NK-92 (cell line): ENCODE data around the gene TTC39C.
"Not testable (repeated sequence)": the region's sequence is repeated elsewhere in the genome, so short reads cannot be mapped to it uniquely, and the experiment has no call there.

Experiments
- DNase-seq: peaks from one replicate; lab custom pipeline; 2025; ENCODE audit not compliant: unreplicated experiment; lab: John Stamatoyannopoulos, UW

The TTC39C gene

DNA sequence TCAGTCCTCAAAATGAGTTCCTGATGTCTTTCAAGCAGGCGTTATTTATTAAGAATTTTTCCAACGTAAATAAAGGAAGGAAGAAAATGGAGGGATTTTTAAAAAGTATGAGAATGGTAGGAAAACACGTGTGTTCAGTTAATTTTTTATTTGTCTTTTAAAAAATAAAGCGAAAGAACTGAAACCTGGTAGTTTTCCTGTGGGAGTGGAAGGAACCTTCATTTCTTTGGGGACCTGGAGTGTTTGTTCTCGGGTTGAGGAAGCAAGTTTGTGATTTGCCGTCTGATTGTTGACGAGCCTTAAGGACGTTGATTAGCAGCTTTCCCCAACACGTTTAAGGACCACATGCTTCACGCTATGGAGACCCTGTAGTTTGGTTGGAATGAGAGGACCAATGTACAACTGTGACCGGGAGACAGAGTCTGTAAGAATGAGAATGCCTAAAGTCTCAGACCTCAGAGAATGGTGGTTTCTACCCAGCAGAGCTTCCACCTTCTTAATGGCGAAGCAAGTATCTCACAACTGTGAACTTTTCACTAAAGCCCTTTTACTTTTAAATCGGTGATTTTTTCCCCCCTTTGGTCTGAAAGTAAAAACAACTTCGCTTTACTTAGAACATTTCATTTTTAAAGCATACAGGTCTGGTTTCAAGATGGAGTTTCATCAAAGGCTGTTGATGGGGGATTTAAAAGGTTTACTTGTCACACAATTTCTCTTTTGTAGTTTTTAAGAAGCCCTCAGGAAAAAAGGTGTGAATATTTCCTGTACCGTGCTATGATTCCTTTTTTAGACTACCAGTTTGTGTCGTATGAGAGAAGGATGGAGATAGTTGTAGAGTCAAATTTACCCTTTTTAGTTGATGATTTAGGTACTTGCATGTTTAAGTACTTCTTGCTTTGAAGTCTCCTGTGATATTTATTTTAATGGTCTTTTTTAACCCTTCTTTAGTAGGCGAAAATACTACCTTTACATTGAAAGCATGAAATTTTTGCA is 1.4 kb downstream of the TTC39C start:
- no peak for DNase-seq

DNA sequence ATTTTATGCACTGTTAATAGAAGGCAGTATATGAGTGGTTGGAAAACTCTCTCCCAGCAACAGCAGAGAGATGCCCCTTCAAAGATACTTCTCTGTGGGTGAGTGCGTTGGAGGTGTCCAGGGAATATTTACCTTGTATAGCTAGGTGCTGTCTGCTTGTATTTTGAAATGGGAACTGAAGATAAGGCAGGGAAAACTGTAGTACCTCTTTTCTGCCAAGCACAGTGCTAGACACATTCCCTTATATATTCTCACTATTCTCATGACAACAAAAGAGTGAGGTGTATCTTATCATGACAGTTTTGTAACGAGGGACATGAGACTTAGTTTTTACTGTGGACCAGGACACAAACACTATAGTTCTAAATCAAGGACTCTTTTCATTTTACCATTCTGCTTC is 2.1 kb downstream of the TTC39C start:
- no peak for DNase-seq

DNA sequence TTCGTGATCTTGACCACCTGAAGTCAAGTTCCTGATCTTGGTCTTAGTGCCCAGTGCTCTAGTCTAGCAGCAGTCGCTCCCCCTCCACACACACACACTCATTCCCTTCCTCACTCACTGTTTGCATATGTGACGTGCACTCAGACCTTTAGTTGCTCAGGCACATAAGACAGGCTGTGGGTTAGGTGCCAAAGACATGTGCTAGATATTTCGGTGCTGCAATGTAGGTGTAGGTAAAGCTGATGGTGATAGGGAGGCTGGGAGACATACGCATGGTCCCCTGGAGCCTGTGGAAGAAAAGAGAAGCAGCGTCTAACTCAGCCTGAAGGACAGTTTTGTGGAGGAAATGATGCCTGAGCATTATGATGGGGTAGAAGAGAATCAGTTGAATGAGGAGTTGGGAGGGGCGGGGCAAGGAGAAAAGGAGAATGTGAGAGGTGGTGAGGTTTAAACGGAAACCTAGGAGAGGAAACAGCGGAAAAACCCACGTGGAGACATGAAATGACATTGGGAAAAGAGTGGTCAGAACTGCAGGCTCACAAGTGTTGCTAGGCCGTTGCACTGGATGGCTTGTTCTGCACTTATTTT is 3.8 kb downstream of the TTC39C start:
- no peak for DNase-seq

DNA sequence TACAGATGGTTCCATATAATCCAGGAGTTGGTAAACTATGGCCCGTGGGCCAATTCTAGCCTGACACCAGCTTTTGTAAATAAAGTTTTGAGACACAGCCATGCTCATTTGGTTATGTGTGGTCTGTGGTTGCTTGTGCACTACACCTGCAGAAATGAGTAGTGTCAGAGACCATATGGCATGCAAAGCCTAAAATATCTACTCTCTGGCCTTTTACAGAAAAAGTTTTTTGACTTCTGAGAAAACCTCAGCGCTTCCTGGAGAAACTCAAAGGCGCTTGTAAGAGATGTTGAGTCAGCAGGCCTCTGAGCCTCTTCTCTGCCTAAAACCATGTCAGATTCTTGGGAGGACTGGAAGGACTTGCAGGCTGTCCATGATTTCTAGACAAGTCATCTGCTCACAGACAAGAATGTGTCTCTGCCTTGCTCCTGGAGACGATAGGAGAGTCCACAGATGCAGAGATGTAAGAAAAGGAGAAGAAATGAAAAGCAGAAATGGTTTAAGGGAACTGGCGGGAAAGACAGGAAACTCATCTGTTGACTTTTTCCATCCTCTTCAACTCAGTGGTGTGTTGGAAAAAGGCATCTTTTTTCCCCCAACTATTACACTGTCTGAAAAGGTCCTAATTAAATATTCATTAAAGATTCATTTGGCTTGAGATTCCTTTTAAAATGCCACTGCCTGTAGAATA is 5.2 kb downstream of the TTC39C start:
- DNase-seq: no peak

DNA sequence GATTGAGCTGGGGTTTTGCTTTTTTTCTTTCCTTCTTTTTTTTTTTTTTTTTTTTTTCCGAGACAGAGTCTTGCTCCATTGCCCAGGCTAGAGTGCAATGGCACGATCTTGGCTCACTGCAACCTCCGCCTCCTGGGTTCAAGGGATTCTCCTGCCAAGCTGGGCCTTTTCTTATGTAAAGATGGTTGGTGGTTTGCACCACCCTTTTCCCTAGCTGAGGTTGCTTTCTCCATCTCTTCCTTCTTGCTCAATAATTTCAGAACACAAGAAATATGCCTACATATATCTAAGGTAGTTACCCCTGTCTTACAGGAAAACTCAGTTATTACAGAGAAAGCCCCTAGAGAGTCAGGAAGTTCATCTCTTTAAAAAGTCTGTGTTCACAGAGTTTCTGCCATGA is 7.0 kb downstream of the TTC39C start:
- DNase-seq: no peak

DNA sequence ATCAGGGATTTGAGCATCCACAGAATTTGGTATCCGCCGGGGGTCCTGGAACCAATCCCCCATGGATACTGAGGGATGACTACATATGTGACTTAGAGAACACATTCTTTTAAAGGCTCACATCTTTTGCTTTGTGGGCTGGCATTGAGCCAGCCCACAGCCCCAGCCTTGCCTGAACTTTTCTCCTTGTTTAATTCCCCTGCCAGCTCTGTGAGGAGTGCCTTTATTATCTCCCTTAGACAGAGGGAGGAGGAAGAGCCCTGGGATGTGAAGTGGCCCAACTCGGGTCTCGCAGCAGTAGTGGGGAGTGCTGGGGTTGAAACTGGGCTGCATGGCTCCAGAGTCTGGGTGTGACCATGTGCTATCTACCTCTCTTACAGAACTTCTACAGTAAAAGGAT is 7.6 kb downstream of the TTC39C start:
- DNase-seq: no peak

DNA sequence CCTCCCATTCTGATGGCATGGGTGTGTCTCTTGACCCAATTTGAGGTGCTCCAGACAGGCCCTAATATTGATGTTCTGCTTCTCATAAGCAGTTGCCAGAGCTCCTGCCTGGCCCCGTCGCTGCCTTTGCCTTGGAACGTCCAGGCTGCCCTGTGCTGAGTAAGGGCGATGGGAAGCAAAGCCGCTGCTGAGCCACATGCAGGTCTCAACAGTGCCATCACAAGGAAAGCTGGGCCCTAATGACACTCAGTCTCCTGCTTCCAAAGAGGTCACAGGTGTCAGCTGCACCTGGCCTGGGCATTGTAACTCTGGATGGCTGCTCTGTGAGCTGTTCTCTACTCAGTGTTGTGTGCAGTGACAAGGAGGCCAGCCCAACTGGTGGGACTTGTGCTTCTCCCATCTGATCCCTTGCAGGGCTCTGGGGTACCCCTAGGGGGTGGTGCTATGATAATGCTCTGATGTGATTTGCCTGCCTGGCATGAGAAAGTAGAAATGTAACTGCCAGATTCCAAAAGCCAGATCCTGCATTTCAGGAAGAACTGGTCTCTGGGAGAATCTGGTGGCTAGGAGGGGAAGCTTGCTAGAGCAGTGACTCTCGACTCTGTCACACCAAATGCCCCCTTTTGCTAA is 8.7 kb downstream of the TTC39C start:
- no peak for DNase-seq

DNA sequence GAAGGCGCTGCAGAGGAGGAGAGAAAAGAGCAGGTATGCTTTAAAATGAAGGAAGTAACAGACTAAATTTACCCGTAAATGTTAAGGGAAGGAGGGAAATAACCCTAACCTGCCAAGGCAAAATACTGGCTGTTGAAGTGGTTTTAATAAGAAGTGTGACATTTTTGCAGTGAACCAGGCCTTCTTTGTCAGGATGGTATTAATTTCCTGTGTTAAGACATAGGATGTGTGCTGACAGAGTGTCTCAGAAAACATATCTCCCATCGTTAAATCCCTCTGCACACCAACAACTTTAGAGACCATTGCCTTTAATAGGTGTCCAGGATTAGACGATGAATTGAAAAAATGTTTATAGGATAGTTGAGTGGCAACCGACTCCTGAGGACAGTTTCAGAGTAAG is 9.9 kb downstream of the TTC39C start:
- DNase-seq: no peak

DNA sequence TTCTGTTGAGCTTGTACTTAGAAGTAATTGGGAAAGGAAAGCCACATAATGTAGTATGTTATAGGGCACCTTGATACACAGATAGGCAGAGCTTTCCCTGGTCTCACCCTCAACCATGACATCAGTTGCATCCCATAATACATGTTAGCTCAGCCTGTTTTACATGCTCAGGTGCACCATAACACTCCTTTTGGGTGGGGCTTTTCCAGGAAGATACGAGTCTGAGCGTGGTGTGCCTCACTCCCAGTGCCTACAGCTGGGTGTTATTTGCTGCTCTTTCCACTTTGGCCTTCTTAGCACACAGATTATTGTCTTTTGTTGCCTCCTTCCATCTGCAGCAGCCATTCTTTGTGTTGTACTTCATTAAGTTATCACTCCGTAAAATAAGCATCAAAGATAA is 11.9 kb downstream of the TTC39C start:
- no peak for DNase-seq

DNA sequence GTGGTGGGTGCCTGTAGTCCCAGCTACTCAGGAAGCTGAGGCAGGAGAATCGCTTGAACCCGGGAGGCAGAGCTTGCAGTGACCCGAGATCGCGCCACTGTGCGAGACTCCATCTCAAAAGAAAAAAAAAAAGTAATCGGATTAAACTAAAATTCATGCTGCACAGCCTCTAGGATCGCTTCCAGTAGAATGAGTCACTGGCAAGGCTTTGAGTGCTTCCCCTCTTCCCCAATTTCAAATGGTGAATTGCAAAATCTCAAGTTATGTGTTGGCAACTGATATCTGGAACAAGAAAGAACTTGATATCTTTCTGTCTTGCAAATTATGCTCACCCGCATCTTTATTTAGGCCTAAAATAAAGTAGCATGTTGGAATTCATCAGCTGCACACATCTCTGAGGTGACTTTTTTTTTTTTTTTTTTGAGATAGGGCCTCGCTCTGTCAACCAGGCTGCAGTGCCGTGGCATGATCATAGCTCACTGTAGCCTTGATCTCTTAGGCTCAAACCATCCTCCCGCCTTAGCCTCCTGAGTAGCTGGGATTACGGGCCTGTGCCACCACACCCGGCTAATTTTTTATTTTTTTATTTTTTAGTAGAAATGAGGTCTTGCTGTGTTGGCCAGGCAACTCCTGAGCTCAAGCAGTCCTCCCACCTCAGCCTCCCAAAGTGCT is 12.7 kb downstream of the TTC39C start:
- DNase-seq: no peak

DNA sequence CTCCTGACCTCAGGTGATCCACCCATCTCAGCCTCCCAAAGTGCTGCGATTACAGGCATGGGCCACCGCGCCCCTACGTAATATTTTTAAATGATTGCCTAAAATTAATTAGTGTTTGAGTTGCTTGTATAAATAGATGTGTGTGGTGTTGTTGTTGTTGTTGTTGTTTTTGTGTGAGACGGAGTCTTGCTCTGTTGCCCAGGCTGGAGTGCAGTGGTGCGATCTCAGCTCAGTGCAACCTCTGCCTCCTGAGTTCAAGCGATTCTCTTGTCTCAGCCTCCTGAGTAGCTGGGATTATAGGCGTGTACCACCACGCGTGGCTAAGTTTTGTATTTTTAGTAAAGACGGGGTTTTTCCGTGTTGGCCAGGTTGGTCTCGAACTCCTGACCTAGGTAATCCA is 14.4 kb downstream of the TTC39C start:
- not testable (repeated sequence) for DNase-seq

DNA sequence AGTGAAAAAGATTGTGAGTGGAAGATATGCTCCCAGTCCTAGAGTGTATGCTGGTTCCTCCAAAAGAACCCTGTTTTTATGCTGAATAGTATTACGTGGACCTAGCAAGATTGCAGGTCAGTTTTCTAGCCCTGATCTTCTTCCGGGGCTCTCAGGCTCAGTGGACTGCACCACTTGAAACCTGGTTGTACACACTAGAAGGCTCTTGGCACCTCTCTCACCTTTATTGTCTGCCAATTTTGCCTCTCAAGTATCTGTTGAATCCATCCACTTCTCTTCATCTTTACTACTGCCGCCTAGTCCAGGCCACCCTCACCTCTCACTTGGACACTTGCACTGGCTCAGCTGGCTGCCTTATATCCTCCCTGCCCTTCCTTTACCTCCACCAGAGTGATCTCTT is 16.8 kb downstream of the TTC39C start:
- no peak for DNase-seq

DNA sequence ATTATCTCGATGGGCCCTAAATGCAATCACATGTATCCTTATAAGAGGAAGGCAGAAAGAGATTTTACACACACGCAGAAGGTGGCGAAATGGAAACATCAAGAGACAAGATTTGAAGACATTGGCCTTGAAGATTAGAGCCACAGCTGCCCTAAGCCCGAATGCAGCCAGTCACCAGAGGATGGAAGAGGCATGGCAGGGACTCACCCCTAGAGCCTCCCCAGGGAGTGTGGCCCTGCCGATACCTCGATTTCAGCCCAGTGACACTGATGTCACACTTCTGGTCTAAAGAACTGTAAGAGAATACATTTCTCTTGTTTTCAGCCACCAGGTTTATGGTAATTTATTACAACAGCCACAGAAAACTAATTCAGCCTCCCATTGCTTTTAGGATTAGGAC is 17.4 kb downstream of the TTC39C start:
- DNase-seq: no peak

DNA sequence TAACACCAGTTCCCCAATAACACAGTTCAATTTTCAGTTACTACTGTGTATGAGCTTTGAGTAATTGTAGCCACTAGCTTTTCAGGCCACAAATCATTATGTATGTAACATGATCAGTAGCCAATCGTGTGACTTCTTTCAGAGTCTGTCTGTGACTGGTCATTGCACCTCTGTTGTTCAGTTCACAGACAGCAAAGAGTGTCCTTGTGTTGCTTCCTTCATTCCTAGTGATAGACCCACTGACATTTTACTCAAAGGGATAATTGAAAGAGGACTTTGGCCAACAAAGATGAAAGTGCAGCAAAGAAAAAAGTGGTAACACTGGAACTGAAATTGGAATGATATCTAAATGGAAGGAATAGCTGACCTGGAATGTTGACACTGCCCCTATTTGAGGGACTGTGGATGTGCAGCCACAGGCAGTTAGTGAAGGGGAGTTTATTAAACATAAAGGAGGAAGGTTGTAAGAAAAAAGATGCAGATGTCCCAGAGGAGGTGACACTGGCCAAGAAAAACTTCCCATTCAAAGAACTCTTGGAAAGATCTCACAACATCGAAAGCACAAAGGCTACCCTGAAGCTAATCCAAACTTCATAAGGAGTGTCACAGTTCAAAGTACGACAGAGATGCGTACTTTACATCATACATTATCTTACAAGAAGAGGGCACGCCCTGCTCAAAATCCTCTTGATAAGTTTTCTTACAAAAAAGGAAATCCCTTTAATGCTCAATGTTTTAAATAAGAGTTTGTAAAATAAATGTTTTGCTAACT is 19.3 kb downstream of the TTC39C start:
- no peak for DNase-seq

DNA sequence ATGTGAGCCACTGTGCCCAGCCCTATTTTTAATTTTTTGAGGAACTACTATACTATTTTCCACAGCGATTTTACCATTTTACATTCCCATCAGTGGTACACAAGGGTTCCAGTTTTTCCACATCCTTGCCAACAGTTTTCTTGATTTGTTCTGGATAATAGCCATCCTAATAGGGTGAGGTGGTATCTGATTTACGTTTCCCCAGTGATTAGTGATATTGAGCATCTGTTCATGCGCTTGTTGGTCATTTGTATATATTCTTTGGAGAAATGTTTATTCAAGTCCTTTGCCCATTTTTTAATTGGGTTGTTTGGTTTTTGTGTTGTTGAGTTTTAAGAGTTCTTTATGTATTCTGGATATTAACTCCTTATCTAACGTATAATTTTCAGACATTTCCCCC is 20.8 kb downstream of the TTC39C start:
- DNase-seq: no peak

DNA sequence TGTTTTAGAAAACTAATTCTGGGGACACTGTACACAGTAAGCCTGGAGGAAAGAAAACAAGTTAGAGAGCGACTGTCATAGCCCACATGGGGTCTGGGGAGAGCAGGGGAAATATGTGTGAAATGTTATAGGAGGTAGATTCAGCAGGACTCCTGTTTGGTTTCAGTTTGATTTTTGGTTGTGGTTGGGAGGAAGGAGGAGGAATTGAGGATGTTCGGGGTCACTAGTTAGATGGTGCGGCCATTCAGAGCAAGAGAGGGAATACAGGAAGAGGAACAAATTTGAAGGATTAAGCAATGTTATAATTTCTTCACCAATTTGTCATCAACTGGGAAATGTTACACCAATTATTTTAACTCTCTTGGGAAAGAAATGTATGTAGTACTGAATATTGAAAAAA is 25.1 kb downstream of the TTC39C start:
- no peak for DNase-seq

DNA sequence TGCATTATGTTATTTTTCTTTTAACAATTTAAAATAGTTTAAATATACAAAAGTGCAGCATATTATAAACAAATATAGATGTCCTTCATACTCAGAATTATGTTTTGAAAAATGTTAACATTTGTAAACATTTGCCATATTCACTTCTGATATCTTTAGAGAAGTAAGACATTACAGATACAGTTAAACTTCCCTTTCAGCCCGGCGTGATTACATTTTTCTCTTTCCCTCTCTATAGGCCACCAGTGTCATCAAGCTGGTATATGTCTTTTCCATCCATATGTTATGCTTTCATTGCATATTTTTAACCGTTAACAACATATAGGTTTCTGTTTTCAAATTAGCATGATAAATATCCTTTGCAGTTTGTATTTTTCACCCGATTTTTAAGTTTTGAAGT is 27.1 kb downstream of the TTC39C start:
- no peak for DNase-seq

DNA sequence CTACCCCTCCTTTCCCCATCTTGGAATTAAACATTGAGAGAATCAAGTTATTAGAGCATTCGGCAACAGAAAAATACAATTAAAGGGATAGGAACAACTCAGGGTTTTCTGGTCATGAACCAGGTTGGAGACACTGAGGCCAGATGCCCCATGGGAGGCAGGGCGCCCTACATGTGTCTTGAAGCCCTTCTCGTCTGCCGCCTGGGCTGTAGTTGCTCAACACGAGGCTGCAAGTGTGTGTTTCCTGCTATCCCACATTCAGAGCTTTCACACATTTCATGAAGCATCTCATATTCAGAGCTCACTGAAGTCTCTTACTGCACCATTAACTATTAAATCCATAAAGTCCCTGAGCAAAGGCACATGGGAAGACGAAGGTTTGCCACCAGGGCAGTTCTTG is 28.8 kb downstream of the TTC39C start:
- no peak for DNase-seq

DNA sequence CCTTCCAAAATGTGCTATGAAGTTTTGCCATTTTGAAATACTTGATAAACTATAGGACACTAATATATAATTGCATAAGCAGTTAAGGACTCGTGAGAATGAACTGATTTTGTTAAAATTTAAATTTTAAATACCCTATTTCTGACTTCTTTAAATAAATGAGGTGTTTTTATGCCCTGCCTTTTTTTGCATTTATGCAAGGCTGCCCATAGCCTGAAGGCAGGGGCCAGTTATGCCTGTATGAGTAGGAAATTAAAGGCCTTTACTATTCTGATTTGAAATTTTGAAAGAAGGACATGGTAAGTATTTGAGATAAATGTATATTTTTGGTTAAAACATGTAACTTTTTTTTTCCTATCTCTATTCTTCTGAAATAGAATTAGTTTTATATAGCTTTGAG is 33.7 kb downstream of the TTC39C start:
- DNase-seq: no peak

DNA sequence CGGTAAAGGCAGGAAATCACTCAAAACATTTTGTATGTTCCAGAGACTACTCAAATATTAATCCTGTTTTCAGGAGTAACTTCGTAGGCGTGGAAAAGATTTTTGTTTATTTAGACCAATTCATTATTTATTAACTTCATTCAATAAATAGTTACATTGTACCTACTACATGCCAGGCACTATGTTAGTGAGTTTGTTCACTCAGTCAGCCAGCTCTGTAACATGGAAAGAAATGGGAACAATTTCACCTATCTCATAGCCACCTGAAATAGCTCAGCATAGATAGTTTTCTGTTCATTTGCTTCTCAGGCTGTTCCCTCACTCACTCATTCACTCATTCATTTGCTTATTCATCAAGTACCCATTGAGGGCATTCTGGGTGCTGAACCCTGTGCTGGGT is 34.6 kb downstream of the TTC39C start:
- DNase-seq: no peak
